ENCODE data around the gene SCUBE2. TPM values are rescaled to one million over a fixed set of nuclear protein-coding genes. Genes with fewer than 3 reads are reported as not detected.
A peak's percentile ranks its signal among the peaks of the same experiment; 100 is the strongest.
"Not testable (repeated sequence)": the region's sequence is repeated elsewhere in the genome, so short reads cannot be mapped to it uniquely, and the experiment has no call there.

SCUBE2 gene
- total RNA-seq, 1 donor from 2014 or later: 0.65 TPM

GRCh38 chr11:9109858-9110731, 18.7 kb upstream of the SCUBE2 start:
- no peak for DNase-seq (ENCODE audit: low spot score)
- ATAC-seq: no peak

GRCh38 chr11:9104580-9104979, 13.2 kb upstream of the SCUBE2 start:
- ATAC-seq (no peak), DNase-seq (ENCODE audit: low spot score) (no peak)

- DNase-seq (ENCODE audit: low spot score) (peak; percentile 58), ATAC-seq (peak; percentile 89)
These were observed 12.3 kb upstream of the SCUBE2 start for GRCh38 chr11:9103542-9104276.

- DNase-seq (ENCODE audit: low spot score) (no peak), ATAC-seq (no peak)
These were observed 8.2 kb upstream of the SCUBE2 start for GRCh38 chr11:9099617-9100016.

GRCh38 chr11:9098455-9098854, 7.1 kb upstream of the SCUBE2 start:
- not testable (repeated sequence) for ATAC-seq; DNase-seq (ENCODE audit: low spot score)

GRCh38 chr11:9097186-9097943, 6.0 kb upstream of the SCUBE2 start:
- not testable (repeated sequence) for ATAC-seq; DNase-seq (ENCODE audit: low spot score)

GRCh38 chr11:9096427-9096826, 5.0 kb upstream of the SCUBE2 start:
- ATAC-seq (no peak), DNase-seq (ENCODE audit: low spot score) (no peak)

- no peak for ATAC-seq
These were observed 4.0 kb upstream of the SCUBE2 start for GRCh38 chr11:9095421-9095820.

GRCh38 chr11:9094420-9094819, 3.0 kb upstream of the SCUBE2 start:
- ATAC-seq (no peak), DNase-seq (ENCODE audit: low spot score) (no peak)

More at GRCh38 chr11:9095421-9095820, 4.0 kb upstream of the SCUBE2 start:
- no peak for DNase-seq (ENCODE audit: low spot score)

GRCh38 chr11:9092853-9093778, 1.7 kb upstream of the SCUBE2 start:
- DNase-seq (ENCODE audit: low spot score) (no peak), ATAC-seq (no peak)

GRCh38 chr11:9092072-9092471, 673 bp upstream of the SCUBE2 start:
- ATAC-seq (no peak), DNase-seq (ENCODE audit: low spot score) (no peak)

GRCh38 chr11:9090488-9091043, 833 bp downstream of the SCUBE2 start:
- ATAC-seq: no peak
- DNase-seq (ENCODE audit: low spot score): no peak

- ATAC-seq (no peak), DNase-seq (ENCODE audit: low spot score) (no peak)
These were observed 1.8 kb downstream of the SCUBE2 start for GRCh38 chr11:9089636-9090035.

GRCh38 chr11:9089061-9089460, 2.3 kb downstream of the SCUBE2 start:
- ATAC-seq (peak; percentile 68), DNase-seq (ENCODE audit: low spot score) (no peak)

- no peak for DNase-seq (ENCODE audit: low spot score)
- no peak for ATAC-seq
These were observed 8.8 kb downstream of the SCUBE2 start for GRCh38 chr11:9082575-9082974.

- no peak for ATAC-seq
- DNase-seq (ENCODE audit: low spot score): no peak
These were observed 10.2 kb downstream of the SCUBE2 start for GRCh38 chr11:9081153-9081552.

- ATAC-seq (no peak), DNase-seq (ENCODE audit: low spot score) (no peak)
These were observed 13.0 kb downstream of the SCUBE2 start for GRCh38 chr11:9078113-9079086.

- DNase-seq (ENCODE audit: low spot score) (no peak), ATAC-seq (no peak)
These were observed 14.2 kb downstream of the SCUBE2 start for GRCh38 chr11:9077164-9077563.

- ATAC-seq: no peak
- no peak for DNase-seq (ENCODE audit: low spot score)
These were observed 14.7 kb downstream of the SCUBE2 start for GRCh38 chr11:9076661-9077060.

Measured in left lobe of liver (tissue), 2 donors.